Spleen (tissue), 7 donors: ENCODE results near the gene GPNMB.

Experiments
- CTCF ChIP-seq, 11 experiments: fragments of 200-600 bp in 7 of 11; fragments of 450-650 bp in 4 of 11; sonication (generic) in 4 of 11; IDR thresholded peaks in 8 of 11; conservative IDR thresholded peaks in 3 of 11; 1 replicate in 7 of 11; 2 replicates in 4 of 11; pipeline versions ENCODE4 v1.4.0 to v1.8.0; 2016 to 2021; ENCODE audit warnings: antibody characterized with exemption in 11 of 11, inconsistent platforms in 4 of 11, mild to moderate bottlenecking in 1 of 11
- POLR2AphosphoS5 ChIP-seq, 3 donors: sonication (generic); formaldehyde crosslinking; IDR thresholded peaks; one replicate each; pipeline ENCODE4 v1.5.1; 2017; ENCODE audit warnings: antibody characterized with exemption in 3 of 3
- donor health status: DM: no; HTN: no; CAD: no; lungs with moderate emphysema.
- donor health status: DM: no; HTN: no; CAD: no.
- donor health status: DM: no; HTN: no; CAD: no.

GRCh38 chr7:23287612-23288011 lies 41.0 kb downstream of the GPNMB start:
- TF ChIP-seq CTCF (IDR thresholded peaks at IDR 0.05 in 8 of 11, conservative IDR thresholded peaks at IDR 0.05 in 3 of 11) (no peak), POLR2AphosphoS5 (IDR thresholded peaks at IDR 0.05) (no peak)
